HG03045 (cell line): Measurements from ENCODE around the gene PCDHB7.
"Not testable (repeated sequence)": the region's sequence is repeated elsewhere in the genome, so short reads cannot be mapped to it uniquely, and the experiment has no call there.

Experiments
- ATAC-seq: cut with Tn5 transposase; IDR thresholded peaks from one replicate; pipeline ENCODE4 v1.9.1; 2021; ENCODE audit warnings: mild to moderate bottlenecking, moderate library complexity; ENCODE audit not compliant: unreplicated experiment

PCDHB7 gene

DNA sequence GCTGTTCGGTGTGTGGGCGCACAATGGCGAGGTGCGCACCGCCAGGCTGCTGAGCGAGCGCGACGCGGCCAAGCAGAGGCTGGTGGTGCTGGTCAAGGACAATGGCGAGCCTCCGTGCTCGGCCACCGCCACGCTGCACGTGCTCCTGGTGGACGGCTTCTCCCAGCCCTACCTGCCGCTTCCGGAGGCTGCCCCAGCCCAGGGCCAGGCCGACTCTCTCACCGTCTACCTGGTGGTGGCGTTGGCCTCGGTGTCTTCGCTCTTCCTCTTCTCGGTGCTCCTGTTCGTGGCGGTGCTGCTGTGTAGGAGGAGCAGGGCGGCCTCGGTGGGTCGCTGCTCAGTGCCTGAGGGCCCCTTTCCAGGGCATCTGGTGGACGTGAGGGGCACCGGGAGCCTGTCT is 7.4 kb downstream of the PCDHB7 start:
- not testable (repeated sequence) for ATAC-seq

DNA sequence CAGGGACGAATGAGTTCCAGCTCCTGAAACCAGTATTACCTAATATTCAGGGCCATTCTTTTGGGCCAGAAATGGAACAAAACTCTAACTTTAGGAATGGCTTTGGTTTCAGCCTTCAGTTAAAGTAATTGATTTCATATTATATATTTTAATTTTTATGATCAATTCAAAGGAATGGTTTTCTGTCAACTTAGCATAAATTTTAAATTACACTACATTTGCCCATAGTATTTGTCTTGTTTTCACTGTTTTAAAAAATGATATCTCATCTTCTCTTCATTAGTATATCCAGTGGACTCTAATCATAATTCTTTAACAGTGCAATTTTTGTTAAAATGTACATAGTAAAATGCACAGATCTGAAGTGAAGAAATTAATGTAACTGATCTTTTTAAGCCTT is 7.9 kb downstream of the PCDHB7 start:
- no peak for ATAC-seq

DNA sequence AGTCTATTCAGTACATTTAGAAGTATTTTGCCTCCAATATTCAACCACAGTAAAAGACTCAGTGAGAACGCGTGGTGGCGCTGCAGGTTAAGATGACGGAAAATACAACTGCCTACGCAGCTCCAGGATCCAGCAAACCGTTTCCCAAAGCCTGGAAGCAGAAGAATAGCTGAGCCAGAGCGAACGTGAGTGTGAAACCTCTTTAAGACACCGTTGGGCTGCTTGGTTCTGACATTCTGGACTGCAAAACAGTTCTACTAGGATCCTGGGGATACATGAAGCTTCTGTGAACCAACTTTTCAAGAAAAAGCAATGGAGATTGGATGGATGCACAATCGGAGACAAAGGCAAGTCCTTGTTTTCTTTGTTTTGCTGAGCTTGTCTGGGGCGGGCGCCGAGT is 9.8 kb downstream of the PCDHB7 start, which contains the start of gene PCDHB16:
TSS of gene PCDHB16 (plus strand) at position 140 of the 400 bp plus-strand sequence. CDS start at position 313, 173 bp downstream.
- ATAC-seq = no peak

DNA sequence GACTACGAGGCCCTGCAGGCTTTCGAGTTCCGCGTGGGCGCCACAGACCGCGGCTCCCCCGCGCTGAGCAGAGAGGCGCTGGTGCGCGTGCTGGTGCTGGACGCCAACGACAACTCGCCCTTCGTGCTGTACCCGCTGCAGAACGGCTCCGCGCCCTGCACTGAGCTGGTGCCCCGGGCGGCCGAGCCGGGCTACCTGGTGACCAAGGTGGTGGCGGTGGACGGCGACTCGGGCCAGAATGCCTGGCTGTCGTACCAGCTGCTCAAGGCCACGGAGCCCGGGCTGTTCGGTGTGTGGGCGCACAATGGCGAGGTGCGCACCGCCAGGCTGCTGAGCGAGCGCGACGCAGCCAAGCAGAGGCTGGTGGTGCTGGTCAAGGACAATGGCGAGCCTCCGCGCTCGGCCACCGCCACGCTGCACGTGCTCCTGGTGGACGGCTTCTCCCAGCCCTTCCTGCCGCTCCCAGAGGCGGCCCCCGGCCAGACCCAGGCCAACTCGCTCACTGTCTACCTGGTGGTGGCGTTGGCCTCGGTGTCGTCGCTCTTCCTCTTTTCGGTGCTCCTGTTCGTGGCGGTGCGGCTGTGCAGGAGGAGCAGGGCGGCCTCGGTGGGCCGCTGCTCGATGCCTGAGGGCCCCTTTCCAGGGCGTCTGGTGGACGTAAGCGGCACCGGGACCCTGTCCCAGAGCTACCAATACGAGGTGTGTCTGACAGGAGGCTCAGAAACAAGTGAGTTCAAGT is 11.8 kb downstream of the PCDHB7 start:
- ATAC-seq = not testable (repeated sequence)

DNA sequence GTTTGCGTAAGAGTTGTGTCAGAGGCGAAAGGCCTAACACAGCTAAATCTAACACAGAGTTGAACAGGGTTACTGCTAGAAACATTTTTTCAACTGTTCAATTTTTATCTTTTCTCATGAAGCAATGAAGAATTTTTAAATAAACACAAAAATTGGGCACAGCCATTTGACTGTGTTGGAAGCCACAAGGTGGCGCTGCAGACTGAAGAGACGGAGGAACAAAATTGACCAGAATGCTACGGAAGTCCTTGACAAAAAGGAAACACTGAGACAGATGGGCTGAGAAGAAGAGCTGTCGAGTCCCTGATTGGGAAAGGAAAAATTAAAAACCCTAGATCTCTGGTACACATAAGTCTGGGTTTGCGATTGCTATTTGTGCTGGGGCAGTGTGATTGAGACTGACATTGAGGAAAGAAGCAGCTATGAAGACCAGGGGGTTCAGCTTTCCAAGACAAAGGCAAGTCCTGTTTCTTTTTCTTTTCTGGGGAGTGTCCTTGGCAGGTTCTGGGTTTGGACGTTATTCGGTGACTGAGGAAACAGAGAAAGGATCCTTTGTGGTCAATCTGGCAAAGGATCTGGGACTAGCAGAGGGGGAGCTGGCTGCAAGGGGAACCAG is 14.6 kb downstream of the PCDHB7 start, which contains the start of gene PCDHB9:
TSS of gene PCDHB9 (plus strand) at position 265 of the 616 bp plus-strand sequence. CDS start at position 423, 158 bp downstream.
- ATAC-seq = no peak

DNA sequence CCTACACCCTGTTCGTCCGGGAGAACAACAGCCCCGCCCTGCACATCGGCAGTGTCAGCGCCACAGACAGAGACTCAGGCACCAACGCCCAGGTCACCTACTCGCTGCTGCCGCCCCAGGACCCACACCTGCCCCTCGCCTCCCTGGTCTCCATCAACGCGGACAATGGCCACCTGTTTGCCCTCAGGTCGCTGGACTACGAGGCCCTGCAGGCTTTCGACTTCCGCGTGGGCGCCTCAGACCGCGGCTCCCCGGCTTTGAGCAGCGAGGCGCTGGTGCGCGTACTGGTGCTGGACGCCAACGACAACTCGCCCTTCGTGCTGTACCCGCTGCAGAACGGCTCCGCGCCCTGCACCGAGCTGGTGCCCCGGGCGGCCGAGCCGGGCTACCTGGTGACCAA is 16.2 kb downstream of the PCDHB7 start:
- ATAC-seq = not testable (repeated sequence)

DNA sequence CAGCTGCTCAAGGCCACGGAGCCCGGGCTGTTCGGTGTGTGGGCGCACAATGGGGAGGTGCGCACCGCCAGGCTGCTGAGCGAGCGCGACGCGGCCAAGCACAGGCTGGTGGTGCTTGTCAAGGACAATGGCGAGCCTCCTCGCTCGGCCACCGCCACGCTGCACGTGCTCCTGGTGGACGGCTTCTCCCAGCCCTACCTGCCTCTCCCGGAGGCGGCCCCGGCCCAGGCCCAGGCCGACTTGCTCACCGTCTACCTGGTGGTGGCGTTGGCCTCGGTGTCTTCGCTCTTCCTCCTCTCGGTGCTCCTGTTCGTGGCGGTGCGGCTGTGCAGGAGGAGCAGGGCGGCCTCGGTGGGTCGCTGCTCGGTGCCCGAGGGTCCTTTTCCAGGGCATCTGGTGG is 16.7 kb downstream of the PCDHB7 start:
- not testable (repeated sequence) for ATAC-seq

DNA sequence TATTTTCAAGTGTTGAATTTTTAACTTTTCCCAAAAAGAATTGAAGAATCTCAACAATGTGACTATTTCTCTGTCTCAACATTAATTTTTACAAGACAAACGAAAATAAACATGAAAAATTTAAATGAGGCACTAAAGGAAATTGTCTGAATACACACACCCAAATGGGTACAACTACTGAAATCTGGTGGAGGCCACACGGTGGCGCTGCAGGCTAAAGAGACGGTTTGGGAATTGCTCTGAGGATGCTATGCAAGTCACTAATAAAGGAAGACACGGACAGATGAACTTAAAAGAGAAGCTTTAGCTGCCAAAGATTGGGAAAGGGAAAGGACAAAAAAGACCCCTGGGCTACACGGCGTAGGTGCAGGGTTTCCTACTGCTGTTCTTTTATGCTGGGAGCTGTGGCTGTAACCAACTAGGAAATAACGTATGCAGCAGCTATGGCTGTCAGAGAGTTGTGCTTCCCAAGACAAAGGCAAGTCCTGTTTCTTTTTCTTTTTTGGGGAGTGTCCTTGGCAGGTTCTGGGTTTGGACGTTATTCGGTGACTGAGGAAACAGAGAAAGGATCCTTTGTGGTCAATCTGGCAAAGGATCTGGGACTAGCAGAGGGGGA is 19.8 kb downstream of the PCDHB7 start, which contains the start of gene PCDHB10:
TSS of gene PCDHB10 (plus strand) at position 244 of the 616 bp plus-strand sequence. CDS start at position 444, 200 bp downstream.
- ATAC-seq = no peak

DNA sequence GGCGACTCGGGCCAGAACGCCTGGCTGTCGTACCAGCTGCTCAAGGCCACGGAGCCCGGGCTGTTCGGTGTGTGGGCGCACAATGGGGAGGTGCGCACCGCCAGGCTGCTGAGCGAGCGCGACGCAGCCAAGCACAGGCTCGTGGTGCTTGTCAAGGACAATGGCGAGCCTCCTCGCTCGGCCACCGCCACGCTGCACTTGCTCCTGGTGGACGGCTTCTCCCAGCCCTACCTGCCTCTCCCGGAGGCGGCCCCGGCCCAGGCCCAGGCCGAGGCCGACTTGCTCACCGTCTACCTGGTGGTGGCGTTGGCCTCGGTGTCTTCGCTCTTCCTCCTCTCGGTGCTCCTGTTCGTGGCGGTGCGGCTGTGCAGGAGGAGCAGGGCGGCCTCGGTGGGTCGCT is 21.9 kb downstream of the PCDHB7 start:
- not testable (repeated sequence) for ATAC-seq

DNA sequence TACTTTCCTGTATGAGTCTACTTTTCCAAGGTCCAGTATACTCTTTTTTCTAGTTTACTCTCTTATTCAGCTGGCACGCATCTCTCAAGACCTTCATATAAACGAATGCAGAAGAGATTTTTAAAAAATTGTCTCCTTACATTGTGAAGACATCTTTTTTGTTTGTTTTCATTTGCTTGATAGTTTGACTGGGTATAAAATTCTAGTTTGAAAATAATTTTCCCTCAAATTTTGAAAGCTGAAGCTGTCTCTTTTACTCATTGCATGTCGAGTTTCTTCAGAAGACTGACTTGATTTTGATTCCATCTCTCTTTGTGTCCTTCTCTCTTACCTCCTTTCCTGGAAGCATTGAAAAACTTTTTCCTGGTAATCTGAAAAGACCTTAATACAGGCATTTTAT is 23.9 kb downstream of the PCDHB7 start:
- ATAC-seq = no peak

DNA sequence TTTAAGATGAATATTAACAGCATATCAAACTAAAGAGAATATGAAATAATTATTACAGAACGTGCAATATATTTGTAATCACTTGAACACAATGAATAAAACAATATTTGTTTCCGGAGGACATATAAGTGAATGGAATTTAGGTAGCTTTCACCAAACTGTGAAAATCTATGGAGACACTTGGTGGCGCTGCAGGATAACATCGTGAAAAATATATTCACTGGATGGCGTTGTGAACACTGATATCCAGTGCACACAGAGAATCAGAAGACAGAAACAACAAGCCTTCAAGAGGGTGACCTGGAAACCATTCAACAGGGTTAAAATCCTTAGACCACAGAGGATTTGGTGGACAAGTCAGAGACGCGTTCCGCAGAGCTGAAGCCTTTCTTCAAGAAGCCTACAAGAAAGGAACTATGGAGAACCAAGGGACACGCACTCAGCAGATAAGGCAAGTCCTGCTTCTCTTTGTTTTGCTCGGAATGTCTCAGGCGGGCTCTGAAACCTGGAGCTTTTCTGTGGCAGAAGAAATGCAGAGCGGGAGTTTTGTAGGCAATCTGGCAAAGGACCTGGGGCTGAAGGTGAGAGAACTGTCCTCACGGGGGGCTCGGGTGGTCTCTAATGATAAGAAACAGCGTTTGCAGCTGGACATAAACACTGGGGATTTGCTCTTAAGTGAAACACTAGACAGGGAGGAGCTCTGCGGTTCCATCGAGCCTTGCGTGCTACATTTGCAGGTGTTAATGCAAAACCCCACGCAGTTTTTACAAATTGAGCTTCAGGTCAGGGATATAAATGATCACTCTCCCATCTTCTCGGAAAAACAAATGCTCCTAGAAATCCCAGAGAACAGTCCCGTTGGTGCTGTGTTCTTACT is 27.2 kb downstream of the PCDHB7 start, which contains the start of gene PCDHB11:
TSS of gene PCDHB11 (plus strand) at position 269 of the 877 bp plus-strand sequence. CDS start at position 417, 148 bp downstream.
- no peak for ATAC-seq

DNA sequence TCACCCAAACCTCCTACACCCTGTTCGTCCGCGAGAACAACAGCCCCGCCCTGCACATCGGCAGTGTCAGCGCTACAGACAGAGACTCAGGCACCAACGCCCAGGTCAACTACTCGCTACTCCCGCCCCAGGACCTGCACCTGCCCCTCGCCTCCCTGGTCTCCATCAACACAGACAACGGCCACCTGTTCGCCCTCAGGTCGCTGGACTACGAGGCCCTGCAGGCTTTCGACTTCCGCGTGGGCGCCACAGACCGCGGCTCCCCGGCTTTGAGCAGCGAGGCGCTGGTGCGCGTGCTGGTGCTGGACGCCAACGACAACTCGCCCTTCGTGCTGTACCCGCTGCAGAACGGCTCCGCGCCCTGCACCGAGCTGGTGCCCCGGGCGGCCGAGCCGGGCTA is 28.7 kb downstream of the PCDHB7 start:
- not testable (repeated sequence) for ATAC-seq

DNA sequence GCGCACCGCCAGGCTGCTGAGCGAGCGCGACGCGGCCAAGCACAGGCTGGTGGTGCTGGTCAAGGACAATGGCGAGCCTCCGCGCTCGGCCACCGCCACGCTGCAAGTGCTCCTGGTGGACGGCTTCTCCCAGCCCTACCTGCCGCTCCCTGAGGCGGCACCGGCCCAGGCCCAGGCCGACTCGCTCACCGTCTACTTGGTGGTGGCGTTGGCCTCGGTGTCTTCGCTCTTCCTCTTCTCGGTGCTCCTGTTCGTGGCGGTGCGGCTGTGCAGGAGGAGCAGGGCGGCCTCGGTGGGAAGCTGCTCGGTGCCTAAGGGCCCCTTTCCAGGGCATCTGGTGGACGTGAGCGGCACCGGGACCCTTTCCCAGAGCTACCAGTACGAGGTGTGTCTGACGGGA is 29.2 kb downstream of the PCDHB7 start:
- not testable (repeated sequence) for ATAC-seq

DNA sequence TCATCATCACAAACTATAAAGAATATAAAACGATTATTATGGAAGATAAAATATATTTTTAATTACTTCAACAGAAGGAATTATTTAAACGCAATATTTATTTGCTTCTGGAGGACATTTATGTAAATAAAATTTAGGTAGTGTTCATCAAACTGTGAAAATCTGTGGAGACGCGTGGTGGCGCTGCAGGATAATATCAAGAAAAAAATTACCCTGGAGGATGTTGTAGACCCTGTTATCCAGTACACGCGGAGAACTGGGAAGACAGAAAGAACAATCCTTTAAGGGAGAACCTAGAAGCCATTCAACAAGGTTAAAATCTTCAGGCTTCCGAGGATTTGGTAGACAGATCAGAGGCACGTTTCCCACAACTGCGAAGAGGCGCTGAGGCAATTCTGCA is 36.0 kb downstream of the PCDHB7 start, which contains the start of gene PCDHB12:
TSS of gene PCDHB12 (plus strand) at position 242 of the 400 bp plus-strand sequence. CDS start 189 bp downstream, outside the sequence.
- no peak for ATAC-seq

DNA sequence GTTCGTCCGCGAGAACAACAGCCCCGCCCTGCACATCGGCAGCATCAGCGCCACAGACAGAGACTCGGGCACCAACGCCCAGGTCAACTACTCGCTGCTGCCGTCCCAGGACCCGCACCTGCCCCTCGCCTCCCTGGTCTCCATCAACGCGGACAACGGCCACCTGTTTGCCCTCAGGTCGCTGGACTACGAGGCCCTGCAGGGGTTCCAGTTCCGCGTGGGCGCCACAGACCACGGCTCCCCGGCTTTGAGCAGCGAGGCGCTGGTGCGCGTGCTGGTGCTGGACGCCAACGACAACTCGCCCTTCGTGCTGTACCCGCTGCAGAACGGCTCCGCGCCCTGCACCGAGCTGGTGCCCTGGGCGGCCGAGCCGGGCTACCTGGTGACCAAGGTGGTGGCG is 37.8 kb downstream of the PCDHB7 start:
- ATAC-seq = not testable (repeated sequence)

DNA sequence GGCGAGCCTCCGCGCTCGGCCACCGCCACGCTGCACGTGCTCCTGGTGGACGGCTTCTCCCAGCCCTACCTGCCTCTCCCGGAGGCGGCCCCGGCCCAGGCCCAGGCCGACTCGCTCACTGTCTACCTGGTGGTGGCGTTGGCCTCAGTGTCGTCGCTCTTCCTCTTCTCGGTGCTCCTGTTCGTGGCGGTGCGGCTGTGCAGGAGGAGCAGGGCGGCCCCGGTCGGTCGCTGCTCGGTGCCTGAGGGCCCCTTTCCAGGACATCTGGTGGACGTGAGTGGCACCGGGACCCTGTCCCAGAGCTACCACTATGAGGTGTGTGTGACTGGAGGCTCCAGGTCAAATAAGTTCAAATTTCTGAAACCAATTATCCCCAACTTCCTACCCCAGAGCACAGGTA is 38.4 kb downstream of the PCDHB7 start:
- ATAC-seq = not testable (repeated sequence)

DNA sequence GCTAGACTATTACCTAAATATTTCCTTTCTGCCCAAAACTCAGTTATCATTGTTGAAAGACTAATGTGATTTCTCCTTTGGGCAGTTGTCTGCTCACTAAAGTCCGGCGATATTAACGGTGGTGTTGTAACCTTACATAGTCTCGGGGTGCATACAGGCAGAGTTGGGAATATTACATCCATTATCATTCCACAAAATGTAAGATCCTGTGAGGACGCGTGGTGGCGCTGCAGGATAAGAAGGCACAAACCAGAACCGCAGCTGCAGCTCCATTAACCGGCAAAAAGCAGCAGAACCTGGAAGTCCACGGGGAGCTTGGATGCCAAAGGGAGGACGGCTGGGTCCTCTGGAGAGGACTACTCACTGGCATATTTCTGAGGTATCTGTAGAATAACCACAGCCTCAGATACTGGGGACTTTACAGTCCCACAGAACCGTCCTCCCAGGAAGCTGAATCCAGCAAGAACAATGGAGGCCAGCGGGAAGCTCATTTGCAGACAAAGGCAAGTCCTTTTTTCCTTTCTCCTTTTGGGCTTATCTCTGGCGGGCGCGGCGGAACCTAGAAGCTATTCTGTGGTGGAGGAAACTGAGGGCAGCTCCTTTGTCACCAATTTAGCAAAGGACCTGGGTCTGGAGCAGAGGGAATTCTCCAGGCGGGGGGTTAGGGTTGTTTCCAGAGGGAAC is 41.4 kb downstream of the PCDHB7 start, which contains the start of gene PCDHB13:
TSS of gene PCDHB13 (plus strand) at position 264 of the 684 bp plus-strand sequence. CDS start at position 469, 205 bp downstream.
- ATAC-seq = not testable (repeated sequence)

DNA sequence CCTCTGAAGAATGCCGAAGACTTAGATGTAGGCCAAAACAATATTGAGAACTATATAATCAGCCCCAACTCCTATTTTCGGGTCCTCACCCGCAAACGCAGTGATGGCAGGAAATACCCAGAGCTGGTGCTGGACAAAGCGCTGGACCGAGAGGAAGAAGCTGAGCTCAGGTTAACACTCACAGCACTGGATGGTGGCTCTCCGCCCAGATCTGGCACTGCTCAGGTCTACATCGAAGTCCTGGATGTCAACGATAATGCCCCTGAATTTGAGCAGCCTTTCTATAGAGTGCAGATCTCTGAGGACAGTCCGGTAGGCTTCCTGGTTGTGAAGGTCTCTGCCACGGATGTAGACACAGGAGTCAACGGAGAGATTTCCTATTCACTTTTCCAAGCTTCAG is 42.1 kb downstream of the PCDHB7 start:
- ATAC-seq = not testable (repeated sequence)

DNA sequence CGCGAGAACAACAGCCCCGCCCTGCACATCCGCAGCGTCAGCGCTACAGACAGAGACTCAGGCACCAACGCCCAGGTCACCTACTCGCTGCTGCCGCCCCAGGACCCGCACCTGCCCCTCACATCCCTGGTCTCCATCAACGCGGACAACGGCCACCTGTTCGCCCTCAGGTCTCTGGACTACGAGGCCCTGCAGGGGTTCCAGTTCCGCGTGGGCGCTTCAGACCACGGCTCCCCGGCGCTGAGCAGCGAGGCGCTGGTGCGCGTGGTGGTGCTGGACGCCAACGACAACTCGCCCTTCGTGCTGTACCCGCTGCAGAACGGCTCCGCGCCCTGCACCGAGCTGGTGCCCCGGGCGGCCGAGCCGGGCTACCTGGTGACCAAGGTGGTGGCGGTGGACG is 43.1 kb downstream of the PCDHB7 start:
- not testable (repeated sequence) for ATAC-seq

DNA sequence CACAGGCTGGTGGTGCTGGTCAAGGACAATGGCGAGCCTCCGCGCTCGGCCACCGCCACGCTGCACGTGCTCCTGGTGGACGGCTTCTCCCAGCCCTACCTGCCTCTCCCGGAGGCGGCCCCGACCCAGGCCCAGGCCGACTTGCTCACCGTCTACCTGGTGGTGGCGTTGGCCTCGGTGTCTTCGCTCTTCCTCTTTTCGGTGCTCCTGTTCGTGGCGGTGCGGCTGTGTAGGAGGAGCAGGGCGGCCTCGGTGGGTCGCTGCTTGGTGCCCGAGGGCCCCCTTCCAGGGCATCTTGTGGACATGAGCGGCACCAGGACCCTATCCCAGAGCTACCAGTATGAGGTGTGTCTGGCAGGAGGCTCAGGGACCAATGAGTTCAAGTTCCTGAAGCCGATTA is 43.6 kb downstream of the PCDHB7 start:
- not testable (repeated sequence) for ATAC-seq
